ENCODE measurements around the gene SZRD1.

Gene SZRD1

GRCh38 chr1:16440470-16441281 is 73.6 kb downstream of the SZRD1 start, which contains the start of gene NECAP2:
NECAP2 (plus strand) TSS chr1:16440724; CDS start chr1:16440762, 38 bp downstream.
- DNase-seq (ENCODE audit: low read depth) = peak; percentile 96

DNA sequence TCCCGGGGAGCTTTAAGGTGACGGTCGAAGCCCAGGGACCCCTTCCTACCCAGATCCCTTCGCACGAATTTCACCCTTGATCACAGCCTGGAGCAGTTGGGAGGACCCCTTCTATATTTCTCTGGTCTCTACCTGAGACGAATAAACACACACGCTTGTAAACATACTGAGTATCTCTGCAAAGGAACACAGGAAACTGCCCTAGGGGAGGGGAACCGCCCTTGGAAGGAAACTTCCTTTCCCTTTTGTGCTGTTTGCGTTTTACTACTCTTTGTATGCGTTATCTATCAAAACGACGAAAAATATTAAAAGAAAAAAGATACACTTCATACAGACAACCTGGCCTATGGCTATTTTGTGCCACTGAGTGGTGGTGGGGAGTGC is 74.2 kb downstream of the SZRD1 start:
- no peak for DNase-seq (ENCODE audit: low read depth)

DNA sequence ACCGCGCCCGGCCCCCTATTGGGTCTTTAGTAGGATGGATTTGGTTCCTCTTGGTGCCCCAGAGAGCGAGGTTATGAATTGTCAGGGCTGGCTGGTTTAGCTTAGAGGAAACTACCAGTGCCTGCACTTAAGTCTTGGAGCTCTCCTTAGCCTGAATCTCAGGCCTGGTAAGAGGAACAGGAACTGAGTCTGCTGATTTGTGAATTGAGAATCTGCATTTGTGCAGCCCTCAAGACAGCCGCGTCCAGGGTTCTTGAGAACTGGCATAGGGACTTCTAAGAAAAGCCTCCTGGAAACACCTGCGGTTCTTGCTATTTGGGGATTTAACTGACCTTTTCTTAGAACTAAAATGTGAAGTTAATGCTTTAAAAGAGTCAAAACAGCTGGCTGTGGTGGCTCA is 75.2 kb downstream of the SZRD1 start:
- DNase-seq (ENCODE audit: low read depth) = no peak

- DNase-seq (ENCODE audit: low read depth) = no peak
Measured at GRCh38 chr1:16442941-16443340, 75.9 kb downstream of the SZRD1 start.

DNA sequence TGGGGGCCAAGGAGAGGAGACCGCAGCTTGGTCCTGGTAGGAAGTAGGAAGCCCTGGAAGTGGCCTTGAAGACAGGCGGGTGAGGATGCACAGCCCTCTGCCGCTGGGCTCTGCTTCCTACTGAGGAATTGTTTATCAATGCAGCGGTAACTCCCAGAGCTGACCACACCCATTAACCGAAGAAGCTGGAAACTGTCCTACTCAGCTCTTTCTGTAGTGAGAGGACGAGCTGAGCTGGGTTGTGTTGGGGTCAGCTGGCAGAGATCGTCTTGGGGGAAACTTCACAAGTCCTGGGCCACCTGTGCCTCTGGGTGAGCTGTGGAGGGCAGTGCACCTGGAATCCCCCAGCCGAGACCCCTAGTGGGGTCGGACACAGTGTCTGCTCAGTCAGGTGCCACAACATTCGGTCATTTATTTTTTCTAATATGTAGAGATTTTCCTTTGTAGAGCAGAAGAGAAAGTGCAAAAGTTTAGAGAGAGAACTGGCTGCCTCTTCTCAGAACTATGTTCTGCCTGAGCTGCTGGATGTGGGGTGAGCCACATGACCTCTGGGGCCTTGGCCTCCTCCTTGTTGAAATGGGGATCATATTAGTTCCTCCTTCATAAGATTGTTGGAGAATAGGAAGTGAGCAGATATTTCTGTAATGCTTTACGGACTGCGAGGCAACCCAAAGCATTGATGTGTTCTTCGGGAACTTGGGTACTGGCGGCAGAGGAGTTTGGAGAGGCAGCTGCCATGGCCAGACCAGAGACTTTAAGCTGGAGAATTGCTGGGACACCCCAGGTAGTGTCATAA is 77.1 kb downstream of the SZRD1 start:
- no peak for DNase-seq (ENCODE audit: low read depth)

- no peak for DNase-seq (ENCODE audit: low read depth)
Measured at GRCh38 chr1:16445052-16445451, 78.0 kb downstream of the SZRD1 start.

DNA sequence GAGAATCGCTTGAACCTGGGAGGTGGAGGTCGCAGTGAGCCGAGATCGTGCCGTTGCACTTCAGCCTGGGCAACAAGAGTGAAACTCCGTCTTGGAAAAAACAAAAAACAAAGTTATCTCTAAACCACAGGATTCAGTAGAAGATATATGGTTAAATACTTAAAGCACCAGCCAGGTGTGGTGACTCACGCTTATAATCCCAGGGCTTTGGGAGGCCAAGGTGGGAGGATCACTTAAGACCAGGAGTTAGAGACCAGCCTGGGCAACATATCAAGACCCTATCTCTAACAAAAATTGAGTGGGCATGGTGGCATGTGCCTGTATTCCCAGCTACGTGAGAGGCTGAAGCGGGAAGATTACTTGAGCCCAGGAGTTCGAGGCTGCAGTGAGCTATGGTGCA is 79.1 kb downstream of the SZRD1 start:
- no peak for DNase-seq (ENCODE audit: low read depth)

DNA sequence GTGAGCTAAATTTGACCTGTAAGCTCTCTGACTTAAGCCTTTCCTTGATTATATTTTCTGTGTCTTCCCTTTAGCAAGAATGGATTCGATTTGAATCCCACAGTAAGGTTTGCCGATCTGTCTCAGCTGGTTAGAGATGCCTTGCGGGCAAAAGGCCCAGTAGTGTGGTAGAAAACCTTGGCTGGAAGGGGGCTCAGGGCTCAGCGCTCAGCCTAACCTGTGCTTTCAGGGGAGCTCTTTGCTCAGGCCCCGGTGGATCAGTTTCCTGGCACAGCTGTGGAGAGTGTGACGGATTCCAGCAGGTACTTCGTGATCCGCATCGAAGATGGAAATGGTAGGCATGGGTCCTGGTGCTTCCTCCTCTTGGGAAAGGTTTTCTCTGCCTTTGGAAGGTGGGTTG is 80.6 kb downstream of the SZRD1 start:
- no peak for DNase-seq (ENCODE audit: low read depth)
